Calu3 (cell line): ENCODE results near the gene NHSL2. TPM values are rescaled to one million over a fixed set of nuclear protein-coding genes. Genes with fewer than 3 reads are reported as not detected.

Source experiments
- BruUV-seq: library from RNA; stranded (reverse); fragments of 400-500 nt; replicated peaks from 2 replicates; lab custom pipeline; 2021; lab: Mats Ljungman, UMichigan
- CTCF ChIA-PET: fragments of 300-600 bp; sonication (Branson Sonifier 250); formaldehyde crosslinking; loops from one replicate; lab custom pipeline; 2022; ENCODE audit warnings: antibody characterized with exemption; lab: Charles Lee
- DNase-seq: peaks from one replicate; pipeline ENCODE4 v3.0.0; 2022
- H3K27ac Mint-ChIP-seq: one replicate; pipeline ENCODE4 v1.8.0; 2022; ENCODE audit warnings: mixed read lengths; ENCODE audit not compliant: unreplicated experiment
- H3K27me3 Mint-ChIP-seq: one replicate; pipeline ENCODE4 v1.8.0; 2022; ENCODE audit warnings: mixed read lengths; ENCODE audit not compliant: unreplicated experiment
- H3K36me3 Mint-ChIP-seq: one replicate; pipeline ENCODE4 v1.8.0; 2022; ENCODE audit warnings: mild to moderate bottlenecking, moderate library complexity, mixed read lengths; ENCODE audit not compliant: insufficient read depth, unreplicated experiment
- H3K4me1 Mint-ChIP-seq: one replicate; pipeline ENCODE4 v1.8.0; 2022; ENCODE audit warnings: mild to moderate bottlenecking, low read depth, mixed read lengths; ENCODE audit not compliant: unreplicated experiment
- H3K4me3 Mint-ChIP-seq: one replicate; pipeline ENCODE4 v1.8.0; 2022; ENCODE audit warnings: mild to moderate bottlenecking, low read depth, moderate library complexity, mixed read lengths; ENCODE audit not compliant: unreplicated experiment
- H3K9me3 Mint-ChIP-seq: one replicate; pipeline ENCODE4 v1.8.0; 2022; ENCODE audit warnings: low read depth, mixed read lengths; ENCODE audit not compliant: unreplicated experiment
- CTCF ChIP-seq: fragments of 200-600 bp; IDR thresholded peaks from one replicate; pipeline ENCODE4 v1.8.0; 2022; ENCODE audit warnings: antibody characterized with exemption; ENCODE audit not compliant: unreplicated experiment
- intact Hi-C: fragments of 100-400 bp; cut with micrococcal nuclease; formaldehyde crosslinking; loops from one replicate; pipeline ENCODE4 v1.10.0; 2022; ENCODE audit not compliant: unreplicated experiment
- total RNA-seq: library from RNA; stranded (reverse); gene quantifications from 2 replicates; pipeline ENCODE4 v1.2.3, GENCODE V29; 2022

The NHSL2 gene
- total RNA-seq, 1 experiment from 2014 or later: 0.09 TPM

GRCh38 chrX:71978164-71978563, 67.5 kb downstream of the NHSL2 start:
- Mint-ChIP-seq H3K27ac (no peak overlapping the region), H3K27me3 (peaks cover 64% of the 10 kb centered on the region), H3K36me3 (no peaks in the 10 kb centered on the region), H3K4me3 (no peak overlapping the region), H3K9me3 (no peaks in the 10 kb centered on the region), H3K4me1 (no peaks in the 10 kb centered on the region)
- BruUV-seq: no TSS peak
- no peak for DNase-seq
- TF ChIP-seq CTCF: no peak
- CTCF ChIA-PET: no interaction called here
- intact Hi-C loops: no loop called here

- peaks cover 33% of the 10 kb centered on the region for H3K27me3 Mint-ChIP-seq
These were observed 79.3 kb downstream of the NHSL2 start for GRCh38 chrX:71989768-71990426.

GRCh38 chrX:71990518-71990917, 79.9 kb downstream of the NHSL2 start:
- DNase-seq: no peak
- H3K4me1 Mint-ChIP-seq: peaks cover 13% of the 10 kb centered on the region
- intact Hi-C loops: no loop called here
- H3K9me3 Mint-ChIP-seq: no peaks in the 10 kb centered on the region
- CTCF ChIA-PET: no interaction called here
- H3K36me3 Mint-ChIP-seq: no peaks in the 10 kb centered on the region
- no peak overlapping the region for H3K4me3 Mint-ChIP-seq
- no peak overlapping the region for H3K27ac Mint-ChIP-seq
- peaks cover 33% of the 10 kb centered on the region for H3K27me3 Mint-ChIP-seq
- BruUV-seq: no TSS peak
- TF ChIP-seq CTCF: no peak

More at GRCh38 chrX:71989768-71990426, 79.3 kb downstream of the NHSL2 start:
- no peaks in the 10 kb centered on the region for H3K36me3 Mint-ChIP-seq
- no peak overlapping the region for H3K4me3 Mint-ChIP-seq
- no TSS peak for BruUV-seq
- intact Hi-C loops: no loop called here
- H3K4me1 Mint-ChIP-seq: peaks cover 13% of the 10 kb centered on the region
- CTCF ChIA-PET: no interaction called here
- H3K27ac Mint-ChIP-seq: no peak overlapping the region
- H3K9me3 Mint-ChIP-seq: no peaks in the 10 kb centered on the region
- TF ChIP-seq CTCF: no peak
- peak; percentile 1 for DNase-seq

GRCh38 chrX:71991164-71991563, 80.5 kb downstream of the NHSL2 start:
- no peak for DNase-seq
- CTCF ChIA-PET: no interaction called here
- peaks cover 13% of the 10 kb centered on the region for H3K4me1 Mint-ChIP-seq
- intact Hi-C loops: no loop called here
- H3K27me3 Mint-ChIP-seq: peaks cover 33% of the 10 kb centered on the region
- BruUV-seq: no TSS peak
- H3K4me3 Mint-ChIP-seq: no peak overlapping the region
- no peaks in the 10 kb centered on the region for H3K36me3 Mint-ChIP-seq
- TF ChIP-seq CTCF: no peak
- H3K27ac Mint-ChIP-seq: no peak overlapping the region
- H3K9me3 Mint-ChIP-seq: no peaks in the 10 kb centered on the region
